HepG2 (cell line): ENCODE results near the gene SRD5A3. TPM values are rescaled to one million over a fixed set of nuclear protein-coding genes. Genes with fewer than 3 reads are reported as not detected.

Source experiments
- ATF1 ChIP-seq: IDR thresholded peaks from 2 replicates; pipeline ENCODE4 v1.6.1; 2016; ENCODE audit warnings: mild to moderate bottlenecking, control low read depth
- HMGA1 ChIP-seq: sonication (generic); formaldehyde crosslinking; conservative IDR thresholded peaks from 2 replicates; pipeline ENCODE4 v1.4.0; 2020; ENCODE audit warnings: missing genetic modification reagents
- ISX ChIP-seq: sonication (generic); formaldehyde crosslinking; conservative IDR thresholded peaks from 2 replicates; pipeline ENCODE4 v1.5.0; 2020; ENCODE audit warnings: missing genetic modification reagents
- MAF1 ChIP-seq: sonication (generic); formaldehyde crosslinking; IDR thresholded peaks from 2 replicates; pipeline ENCODE4 v1.5.0; 2020; ENCODE audit warnings: missing genetic modification reagents, borderline replicate concordance
- MTF1 ChIP-seq: sonication (generic); formaldehyde crosslinking; IDR thresholded peaks from 2 replicates; pipeline ENCODE4 v1.5.0; 2020; ENCODE audit warnings: missing genetic modification reagents
- PCBP2 ChIP-seq: fragments of 200-400 bp; formaldehyde crosslinking; optimal IDR thresholded peaks from 2 replicates; pipeline ENCODE3; 2018; ENCODE audit warnings: low read length, low read depth; ENCODE audit not compliant: poor library complexity, severe bottlenecking
- RBFOX2 ChIP-seq: fragments of 200-400 bp; formaldehyde crosslinking; IDR thresholded peaks from 2 replicates; pipeline ENCODE4 v1.6.1; 2017; ENCODE audit warnings: low read depth, mild to moderate bottlenecking, low read length
- SUZ12 ChIP-seq: fragments of 150-350 bp; IDR thresholded peaks from 2 replicates; pipeline ENCODE4 v1.6.1; 2014; ENCODE audit warnings: low read depth, low read length
- TAF15 ChIP-seq: fragments of 200-400 bp; formaldehyde crosslinking; IDR thresholded peaks from one replicate; pipeline ENCODE4 v1.6.1; 2018; ENCODE audit warnings: mild to moderate bottlenecking, low read depth, low read length; ENCODE audit not compliant: poor library complexity, severe bottlenecking
- TCF7 ChIP-seq: sonication (generic); IDR thresholded peaks from 2 replicates; pipeline ENCODE4 v1.6.1; 2016; ENCODE audit warnings: antibody characterized with exemption, low read depth
- THAP11 ChIP-seq: IDR thresholded peaks from 2 replicates; pipeline ENCODE4 v1.6.1; 2016; ENCODE audit warnings: missing biosample characterization, missing genetic modification reagents
- ZFP62 ChIP-seq: sonication (generic); formaldehyde crosslinking; IDR thresholded peaks from 2 replicates; pipeline ENCODE4 v1.4.0; 2020; ENCODE audit warnings: missing genetic modification reagents
- ZIK1 ChIP-seq: sonication (generic); formaldehyde crosslinking; IDR thresholded peaks from 2 replicates; pipeline ENCODE4 v1.5.0; 2020; ENCODE audit warnings: mild to moderate bottlenecking, low read depth, missing genetic modification reagents, borderline replicate concordance
- ZNF232 ChIP-seq: sonication (generic); formaldehyde crosslinking; IDR thresholded peaks from 2 replicates; pipeline ENCODE4 v1.4.0; 2020; ENCODE audit warnings: missing genetic modification reagents, borderline replicate concordance
- ZNF253 ChIP-seq: sonication (generic); formaldehyde crosslinking; IDR thresholded peaks from 2 replicates; pipeline ENCODE4 v1.8.0; 2022; ENCODE audit warnings: mild to moderate bottlenecking, missing genetic modification reagents, borderline replicate concordance
- polyA plus RNA-seq, 8 experiments: library from polyadenylated mRNA; depleted of rRNA in 3 of 8; stranded (reverse) in 7 of 8; unstranded in 1 of 8; fragments of >200 nt; fragmentation: Illumina TruSeq in 4 of 8; extraction: Trizol in 4 of 8; gene quantifications; 2 replicates each; pipeline versions ENCODE4 v1.2.1 to v1.2.3, GENCODE V29; 2011 to 2016; ENCODE audit warnings: low read depth in 4 of 8, missing spikeins in 1 of 8, mixed read lengths in 1 of 8; ENCODE audit not compliant: insufficient read depth in 1 of 8
- total RNA-seq, 5 experiments: library from RNA; depleted of rRNA; stranded (reverse); fragments of >200 nt; fragmentation: Illumina TruSeq; extraction: Trizol; gene quantifications; 2 replicates each; pipeline ENCODE4 v1.2.3, GENCODE V29; 2016; ENCODE audit warnings: low read depth in 1 of 5
- TF ChIP-seq, protein P1 (sequence below): IDR thresholded peaks from 2 replicates; pipeline ENCODE4 v1.6.1; 2018; ENCODE audit warnings: missing genetic modification reagents
- TF ChIP-seq, protein P2 (sequence below): sonication (generic); formaldehyde crosslinking; IDR thresholded peaks from 2 replicates; pipeline ENCODE4 v1.4.0; 2020; ENCODE audit warnings: missing genetic modification reagents, borderline replicate concordance
- TF ChIP-seq, protein P3 (sequence below): sonication (generic); formaldehyde crosslinking; IDR thresholded peaks from 2 replicates; pipeline ENCODE4 v1.4.0; 2020; ENCODE audit warnings: missing genetic modification reagents
- TF ChIP-seq, protein P4 (sequence below): sonication (generic); formaldehyde crosslinking; IDR thresholded peaks from 2 replicates; pipeline ENCODE4 v1.4.0; 2020; ENCODE audit warnings: missing genetic modification reagents, mild to moderate bottlenecking, borderline replicate concordance

Gene SRD5A3
- total and polyA plus RNA-seq, 2 of the 13 experiments (the other 11 are each of a cell fraction or from before 2014, with no cell fraction given), result 12.4 to 18.4 TPM

DNA sequence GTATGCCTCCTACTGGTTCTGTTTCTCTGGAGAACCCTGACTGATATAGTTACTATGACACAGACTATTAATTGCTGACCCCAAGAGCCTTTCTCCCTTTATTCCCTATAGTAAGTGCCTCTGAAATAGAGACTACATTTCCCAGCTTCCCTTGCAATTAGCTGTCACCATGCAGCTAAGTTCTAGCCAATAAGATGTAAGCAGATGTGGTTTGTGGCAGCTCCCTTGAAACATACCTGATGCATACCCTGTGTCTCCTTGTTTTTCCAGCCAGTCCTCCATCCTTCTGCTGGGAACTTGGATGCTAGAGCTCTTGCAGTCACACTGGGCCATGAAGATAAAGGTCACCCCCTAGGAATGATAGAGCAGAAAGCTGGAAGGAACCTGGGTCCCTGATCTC, 40.0 kb downstream of the SRD5A3 start (continued):
- TF ChIP-seq, protein P1, sequence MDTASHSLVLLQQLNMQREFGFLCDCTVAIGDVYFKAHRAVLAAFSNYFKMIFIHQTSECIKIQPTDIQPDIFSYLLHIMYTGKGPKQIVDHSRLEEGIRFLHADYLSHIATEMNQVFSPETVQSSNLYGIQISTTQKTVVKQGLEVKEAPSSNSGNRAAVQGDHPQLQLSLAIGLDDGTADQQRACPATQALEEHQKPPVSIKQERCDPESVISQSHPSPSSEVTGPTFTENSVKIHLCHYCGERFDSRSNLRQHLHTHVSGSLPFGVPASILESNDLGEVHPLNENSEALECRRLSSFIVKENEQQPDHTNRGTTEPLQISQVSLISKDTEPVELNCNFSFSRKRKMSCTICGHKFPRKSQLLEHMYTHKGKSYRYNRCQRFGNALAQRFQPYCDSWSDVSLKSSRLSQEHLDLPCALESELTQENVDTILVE (CRISPR knock-in tag), result no peak
- TF ChIP-seq, protein P2, sequence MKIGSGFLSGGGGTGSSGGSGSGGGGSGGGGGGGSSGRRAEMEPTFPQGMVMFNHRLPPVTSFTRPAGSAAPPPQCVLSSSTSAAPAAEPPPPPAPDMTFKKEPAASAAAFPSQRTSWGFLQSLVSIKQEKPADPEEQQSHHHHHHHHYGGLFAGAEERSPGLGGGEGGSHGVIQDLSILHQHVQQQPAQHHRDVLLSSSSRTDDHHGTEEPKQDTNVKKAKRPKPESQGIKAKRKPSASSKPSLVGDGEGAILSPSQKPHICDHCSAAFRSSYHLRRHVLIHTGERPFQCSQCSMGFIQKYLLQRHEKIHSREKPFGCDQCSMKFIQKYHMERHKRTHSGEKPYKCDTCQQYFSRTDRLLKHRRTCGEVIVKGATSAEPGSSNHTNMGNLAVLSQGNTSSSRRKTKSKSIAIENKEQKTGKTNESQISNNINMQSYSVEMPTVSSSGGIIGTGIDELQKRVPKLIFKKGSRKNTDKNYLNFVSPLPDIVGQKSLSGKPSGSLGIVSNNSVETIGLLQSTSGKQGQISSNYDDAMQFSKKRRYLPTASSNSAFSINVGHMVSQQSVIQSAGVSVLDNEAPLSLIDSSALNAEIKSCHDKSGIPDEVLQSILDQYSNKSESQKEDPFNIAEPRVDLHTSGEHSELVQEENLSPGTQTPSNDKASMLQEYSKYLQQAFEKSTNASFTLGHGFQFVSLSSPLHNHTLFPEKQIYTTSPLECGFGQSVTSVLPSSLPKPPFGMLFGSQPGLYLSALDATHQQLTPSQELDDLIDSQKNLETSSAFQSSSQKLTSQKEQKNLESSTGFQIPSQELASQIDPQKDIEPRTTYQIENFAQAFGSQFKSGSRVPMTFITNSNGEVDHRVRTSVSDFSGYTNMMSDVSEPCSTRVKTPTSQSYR, result no peak
- TF ChIP-seq, protein P3, sequence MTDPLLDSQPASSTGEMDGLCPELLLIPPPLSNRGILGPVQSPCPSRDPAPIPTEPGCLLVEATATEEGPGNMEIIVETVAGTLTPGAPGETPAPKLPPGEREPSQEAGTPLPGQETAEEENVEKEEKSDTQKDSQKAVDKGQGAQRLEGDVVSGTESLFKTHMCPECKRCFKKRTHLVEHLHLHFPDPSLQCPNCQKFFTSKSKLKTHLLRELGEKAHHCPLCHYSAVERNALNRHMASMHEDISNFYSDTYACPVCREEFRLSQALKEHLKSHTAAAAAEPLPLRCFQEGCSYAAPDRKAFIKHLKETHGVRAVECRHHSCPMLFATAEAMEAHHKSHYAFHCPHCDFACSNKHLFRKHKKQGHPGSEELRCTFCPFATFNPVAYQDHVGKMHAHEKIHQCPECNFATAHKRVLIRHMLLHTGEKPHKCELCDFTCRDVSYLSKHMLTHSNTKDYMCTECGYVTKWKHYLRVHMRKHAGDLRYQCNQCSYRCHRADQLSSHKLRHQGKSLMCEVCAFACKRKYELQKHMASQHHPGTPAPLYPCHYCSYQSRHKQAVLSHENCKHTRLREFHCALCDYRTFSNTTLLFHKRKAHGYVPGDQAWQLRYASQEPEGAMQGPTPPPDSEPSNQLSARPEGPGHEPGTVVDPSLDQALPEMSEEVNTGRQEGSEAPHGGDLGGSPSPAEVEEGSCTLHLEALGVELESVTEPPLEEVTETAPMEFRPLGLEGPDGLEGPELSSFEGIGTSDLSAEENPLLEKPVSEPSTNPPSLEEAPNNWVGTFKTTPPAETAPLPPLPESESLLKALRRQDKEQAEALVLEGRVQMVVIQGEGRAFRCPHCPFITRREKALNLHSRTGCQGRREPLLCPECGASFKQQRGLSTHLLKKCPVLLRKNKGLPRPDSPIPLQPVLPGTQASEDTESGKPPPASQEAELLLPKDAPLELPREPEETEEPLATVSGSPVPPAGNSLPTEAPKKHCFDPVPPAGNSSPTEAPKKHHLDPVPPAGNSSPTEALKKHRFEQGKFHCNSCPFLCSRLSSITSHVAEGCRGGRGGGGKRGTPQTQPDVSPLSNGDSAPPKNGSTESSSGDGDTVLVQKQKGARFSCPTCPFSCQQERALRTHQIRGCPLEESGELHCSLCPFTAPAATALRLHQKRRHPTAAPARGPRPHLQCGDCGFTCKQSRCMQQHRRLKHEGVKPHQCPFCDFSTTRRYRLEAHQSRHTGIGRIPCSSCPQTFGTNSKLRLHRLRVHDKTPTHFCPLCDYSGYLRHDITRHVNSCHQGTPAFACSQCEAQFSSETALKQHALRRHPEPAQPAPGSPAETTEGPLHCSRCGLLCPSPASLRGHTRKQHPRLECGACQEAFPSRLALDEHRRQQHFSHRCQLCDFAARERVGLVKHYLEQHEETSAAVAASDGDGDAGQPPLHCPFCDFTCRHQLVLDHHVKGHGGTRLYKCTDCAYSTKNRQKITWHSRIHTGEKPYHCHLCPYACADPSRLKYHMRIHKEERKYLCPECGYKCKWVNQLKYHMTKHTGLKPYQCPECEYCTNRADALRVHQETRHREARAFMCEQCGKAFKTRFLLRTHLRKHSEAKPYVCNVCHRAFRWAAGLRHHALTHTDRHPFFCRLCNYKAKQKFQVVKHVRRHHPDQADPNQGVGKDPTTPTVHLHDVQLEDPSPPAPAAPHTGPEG, result no peak
- TF ChIP-seq PCBP2 (no peak), ZNF253 (CRISPR knock-in tag) (no peak), ZIK1 (CRISPR knock-in tag) (no peak), ZNF232 (CRISPR knock-in tag) (no peak), THAP11 (CRISPR knock-in tag) (peak; percentile 97), ISX (CRISPR knock-in tag) (no peak), MTF1 (CRISPR knock-in tag) (no peak), TAF15 (no peak), TCF7 (no peak), HMGA1 (CRISPR knock-in tag) (no peak), SUZ12 (peak; percentile 29; the same call in 1 of the 2 replicates), ATF1 (CRISPR knock-in tag) (peak; percentile 67; the same call in 1 of the 2 replicates), ZFP62 (CRISPR knock-in tag) (no peak), MAF1 (CRISPR knock-in tag) (no peak), RBFOX2 (no peak)
- TF ChIP-seq, protein P4, sequence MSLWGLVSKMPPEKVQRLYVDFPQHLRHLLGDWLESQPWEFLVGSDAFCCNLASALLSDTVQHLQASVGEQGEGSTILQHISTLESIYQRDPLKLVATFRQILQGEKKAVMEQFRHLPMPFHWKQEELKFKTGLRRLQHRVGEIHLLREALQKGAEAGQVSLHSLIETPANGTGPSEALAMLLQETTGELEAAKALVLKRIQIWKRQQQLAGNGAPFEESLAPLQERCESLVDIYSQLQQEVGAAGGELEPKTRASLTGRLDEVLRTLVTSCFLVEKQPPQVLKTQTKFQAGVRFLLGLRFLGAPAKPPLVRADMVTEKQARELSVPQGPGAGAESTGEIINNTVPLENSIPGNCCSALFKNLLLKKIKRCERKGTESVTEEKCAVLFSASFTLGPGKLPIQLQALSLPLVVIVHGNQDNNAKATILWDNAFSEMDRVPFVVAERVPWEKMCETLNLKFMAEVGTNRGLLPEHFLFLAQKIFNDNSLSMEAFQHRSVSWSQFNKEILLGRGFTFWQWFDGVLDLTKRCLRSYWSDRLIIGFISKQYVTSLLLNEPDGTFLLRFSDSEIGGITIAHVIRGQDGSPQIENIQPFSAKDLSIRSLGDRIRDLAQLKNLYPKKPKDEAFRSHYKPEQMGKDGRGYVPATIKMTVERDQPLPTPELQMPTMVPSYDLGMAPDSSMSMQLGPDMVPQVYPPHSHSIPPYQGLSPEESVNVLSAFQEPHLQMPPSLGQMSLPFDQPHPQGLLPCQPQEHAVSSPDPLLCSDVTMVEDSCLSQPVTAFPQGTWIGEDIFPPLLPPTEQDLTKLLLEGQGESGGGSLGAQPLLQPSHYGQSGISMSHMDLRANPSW, result no peak
